GM12865 (cell line): ENCODE results near the gene SPINT4.
"Not testable (repeated sequence)": the region's sequence is repeated elsewhere in the genome, so short reads cannot be mapped to it uniquely, and the experiment has no call there.

ENCODE experiments used
- DNase-seq: peaks from one replicate; pipeline ENCODE4 v3.0.0; 2010; ENCODE audit warnings: low read depth
- H3K4me3 ChIP-seq: 2 replicates; pipeline ENCODE4 v1.5.1; 2011; ENCODE audit warnings: mild to moderate bottlenecking, low read depth, low read length, control low read depth
- CTCF ChIP-seq: IDR thresholded peaks from 2 replicates; pipeline ENCODE4 v1.5.1; 2011; ENCODE audit warnings: low read length, control low read depth, low read depth, inconsistent platforms; ENCODE audit not compliant: insufficient read depth; ENCODE audit errors: missing control alignments

The SPINT4 gene

GRCh38 chr20:45704969-45705637 lies 17.0 kb upstream of the SPINT4 start, which contains the start of gene WFDC10B:
Gene WFDC10B, minus strand, starts transcription at chr20:45705019. Its CDS starts 19,027 bp downstream, at chr20:45685992.
- DNase-seq = no peak
- no peak within 1 kb of the TSS for H3K4me3 ChIP-seq
- no peak for TF ChIP-seq CTCF

DNA sequence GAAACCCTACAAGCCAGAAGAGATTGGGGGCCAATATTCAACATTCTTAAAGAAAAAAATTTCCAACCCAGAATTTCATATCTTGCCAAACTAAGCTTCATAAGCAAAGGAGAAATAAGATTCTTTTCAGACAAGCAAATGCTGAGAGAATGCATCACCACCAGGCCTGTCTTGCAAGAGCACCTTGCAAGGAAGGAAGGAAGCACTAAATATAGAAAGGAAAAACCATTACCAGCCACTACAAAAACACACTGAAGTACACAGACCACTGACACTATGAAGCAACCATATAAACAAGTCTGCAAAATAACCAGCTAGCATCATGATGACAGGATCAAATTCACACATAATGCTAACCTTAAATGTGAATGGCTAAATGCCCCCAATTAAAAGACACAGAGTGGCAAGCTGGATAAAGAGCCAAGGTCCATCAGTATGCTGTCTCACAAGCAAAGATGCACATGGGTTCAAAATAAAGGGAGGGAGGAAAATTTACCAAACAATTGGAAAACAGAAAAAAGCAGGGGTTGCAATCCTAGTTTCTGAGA lies 5.9 kb upstream of the SPINT4 start:
- not testable (repeated sequence) for H3K4me3 ChIP-seq
- peak; percentile 18 for DNase-seq

DNA sequence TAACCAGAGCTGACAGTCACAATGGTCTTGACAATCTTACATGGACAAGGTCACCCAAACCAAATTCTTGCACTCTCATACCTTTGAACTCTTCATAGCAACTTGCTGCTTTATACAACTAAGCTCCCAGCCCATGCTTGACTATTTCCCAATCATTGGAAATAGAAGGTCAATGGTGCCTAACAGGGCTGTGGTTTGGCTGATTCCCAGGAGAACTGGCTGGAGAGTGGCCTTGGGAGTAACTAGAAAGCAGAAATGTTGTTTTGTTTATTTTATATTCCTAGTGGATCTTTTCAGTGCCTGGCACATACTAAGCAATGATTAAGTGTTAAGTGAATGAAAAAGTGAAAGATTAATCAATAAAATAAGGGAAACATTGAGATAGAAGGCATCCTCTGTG lies 3.0 kb downstream of the SPINT4 start:
- no peak for TF ChIP-seq CTCF
- H3K4me3 ChIP-seq = no peak overlapping the region
- DNase-seq = no peak

DNA sequence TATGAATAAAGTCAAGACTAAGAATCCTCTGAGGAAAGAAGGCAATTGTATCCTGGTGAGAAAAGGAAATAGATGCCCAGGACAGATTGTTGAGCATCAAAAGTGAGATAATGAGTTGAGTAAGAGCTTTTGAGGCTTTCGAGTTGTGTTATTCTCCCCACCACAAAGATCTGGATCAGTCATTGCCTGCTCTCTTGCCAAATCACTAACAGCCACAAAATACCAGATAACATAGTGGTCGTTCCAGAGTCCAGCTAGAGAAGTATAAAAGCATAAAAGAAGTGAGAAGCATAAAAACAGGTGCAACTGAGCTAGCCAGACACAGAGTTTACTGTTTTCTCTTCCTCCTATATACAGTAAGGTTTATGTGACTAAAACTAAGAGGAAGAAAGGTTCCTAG lies 4.9 kb downstream of the SPINT4 start:
- no peak overlapping the region for H3K4me3 ChIP-seq
- TF ChIP-seq CTCF = no peak
- peak; percentile 20 for DNase-seq

GRCh38 chr20:45732199-45732598 lies 10.1 kb downstream of the SPINT4 start:
- DNase-seq = no peak
- no peak overlapping the region for H3K4me3 ChIP-seq
- TF ChIP-seq CTCF = no peak

DNA sequence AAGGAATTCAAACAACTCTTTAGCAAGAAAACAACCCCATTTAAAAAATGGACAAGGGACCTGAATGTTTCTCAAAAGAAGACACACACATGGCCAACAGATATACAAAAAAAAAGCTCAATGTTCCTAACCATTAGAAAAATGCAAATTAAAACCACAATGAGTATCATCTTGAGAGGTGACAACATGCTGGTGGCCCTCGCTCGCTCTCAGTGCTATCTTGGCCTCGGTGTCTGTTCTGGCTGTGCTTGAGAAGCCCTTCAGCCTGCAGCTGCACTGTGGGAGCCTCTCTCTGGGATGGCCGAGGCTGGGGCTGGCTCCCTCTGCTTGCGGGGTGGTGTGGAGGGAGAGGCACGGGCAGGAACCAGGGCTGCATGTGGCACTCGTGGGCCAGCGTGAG lies 13.4 kb downstream of the SPINT4 start:
- no peak for TF ChIP-seq CTCF
- no peak overlapping the region for H3K4me3 ChIP-seq
- DNase-seq = peak; percentile 52

- no peak for DNase-seq
- no peak for TF ChIP-seq CTCF
- H3K4me3 ChIP-seq = no peak overlapping the region
These were observed 13.8 kb downstream of the SPINT4 start for GRCh38 chr20:45735988-45736387.
